GM19467 (cell line): ENCODE data around the gene AKT1S1.

Experiments
- ATAC-seq: cut with Tn5 transposase; IDR thresholded peaks from one replicate; pipeline ENCODE4 v1.9.1; 2021; ENCODE audit warnings: mild to moderate bottlenecking, moderate library complexity; ENCODE audit not compliant: unreplicated experiment

AKT1S1 gene

DNA sequence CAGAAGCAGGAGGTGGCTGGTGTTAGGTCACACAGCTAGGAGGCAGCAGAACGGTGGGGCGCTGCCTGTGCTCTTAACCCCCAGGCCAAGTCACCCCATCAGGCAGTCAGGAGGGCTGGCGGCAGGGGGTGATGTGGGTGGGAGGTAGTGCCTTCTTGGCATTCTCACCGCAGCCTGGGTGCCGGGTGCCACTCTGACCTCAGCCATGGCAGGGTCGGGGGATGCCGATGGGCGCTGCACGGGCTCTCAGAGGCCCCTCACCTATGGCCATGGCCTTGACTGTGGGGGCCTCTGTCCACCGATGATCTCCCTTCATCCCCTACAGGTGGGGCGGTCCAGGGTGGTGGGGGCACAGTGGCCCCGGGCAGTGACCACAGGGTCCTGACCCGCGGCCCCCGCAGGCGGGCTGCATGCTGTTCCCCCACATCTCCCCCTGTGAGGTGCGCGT lies 20.6 kb downstream of the AKT1S1 start:
- no peak for ATAC-seq

DNA sequence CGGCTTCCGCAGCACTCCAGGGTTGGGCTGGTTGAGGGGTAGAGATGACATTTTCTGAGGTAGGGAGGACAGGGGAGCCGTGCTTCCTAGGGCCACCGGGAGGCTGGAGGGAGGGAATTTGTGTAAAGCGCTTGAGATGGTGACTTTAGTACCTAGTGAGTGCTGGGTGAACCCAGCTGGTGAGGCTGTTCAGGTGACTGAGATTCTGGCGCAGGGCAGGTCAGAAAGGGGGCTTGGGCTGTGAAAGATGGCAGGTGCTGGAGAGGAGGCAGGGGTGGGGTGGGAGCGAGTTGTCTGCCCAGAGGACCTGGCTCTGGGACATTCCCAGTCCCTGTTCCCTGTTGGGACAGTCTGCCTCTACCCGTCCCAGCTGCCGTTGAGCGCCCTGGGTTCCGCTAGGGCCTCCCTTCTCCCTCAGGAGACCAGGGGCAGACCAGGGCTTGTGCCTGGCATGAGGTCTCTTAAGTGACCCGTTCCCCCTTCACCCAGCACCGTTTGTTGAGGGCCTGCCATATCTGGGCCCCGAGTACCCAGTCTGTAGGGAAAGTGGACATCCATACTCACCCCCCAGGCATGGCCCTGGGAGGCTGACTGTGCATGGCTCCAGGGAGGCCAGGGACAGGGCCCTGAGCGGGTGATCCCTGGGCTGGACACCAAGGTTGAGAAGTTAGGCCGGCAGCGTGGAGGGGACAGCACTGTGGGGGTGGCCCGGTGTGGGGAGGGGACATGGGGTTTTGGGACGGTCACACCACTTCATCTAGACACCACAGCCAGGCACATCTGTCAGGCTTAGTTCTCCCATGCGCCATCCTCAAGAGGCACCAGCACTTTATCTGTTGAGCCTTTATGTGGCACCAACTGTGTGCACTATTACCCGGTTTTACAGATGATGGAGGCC lies 21.2 kb downstream of the AKT1S1 start:
- no peak for ATAC-seq

DNA sequence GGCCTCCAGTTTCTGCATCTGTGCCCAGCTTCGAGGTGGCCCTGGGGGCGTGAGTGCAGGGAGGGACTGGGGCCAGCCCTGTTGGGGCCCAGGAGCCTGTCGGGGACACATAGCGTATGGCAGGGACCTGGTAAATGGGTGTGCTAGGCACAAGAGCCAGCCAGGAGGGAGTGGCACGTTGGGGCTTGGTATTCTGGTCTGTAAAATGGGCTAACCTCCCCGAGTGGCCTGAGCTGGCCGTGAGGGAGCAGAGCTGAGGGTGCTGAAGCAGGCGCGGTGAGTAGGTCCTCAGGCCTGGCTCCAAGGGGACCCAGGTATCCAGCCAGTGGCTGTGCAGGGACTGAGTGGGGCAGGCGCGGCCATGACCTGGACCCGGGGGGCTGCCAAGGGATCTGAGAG lies 21.9 kb downstream of the AKT1S1 start:
- no peak for ATAC-seq

DNA sequence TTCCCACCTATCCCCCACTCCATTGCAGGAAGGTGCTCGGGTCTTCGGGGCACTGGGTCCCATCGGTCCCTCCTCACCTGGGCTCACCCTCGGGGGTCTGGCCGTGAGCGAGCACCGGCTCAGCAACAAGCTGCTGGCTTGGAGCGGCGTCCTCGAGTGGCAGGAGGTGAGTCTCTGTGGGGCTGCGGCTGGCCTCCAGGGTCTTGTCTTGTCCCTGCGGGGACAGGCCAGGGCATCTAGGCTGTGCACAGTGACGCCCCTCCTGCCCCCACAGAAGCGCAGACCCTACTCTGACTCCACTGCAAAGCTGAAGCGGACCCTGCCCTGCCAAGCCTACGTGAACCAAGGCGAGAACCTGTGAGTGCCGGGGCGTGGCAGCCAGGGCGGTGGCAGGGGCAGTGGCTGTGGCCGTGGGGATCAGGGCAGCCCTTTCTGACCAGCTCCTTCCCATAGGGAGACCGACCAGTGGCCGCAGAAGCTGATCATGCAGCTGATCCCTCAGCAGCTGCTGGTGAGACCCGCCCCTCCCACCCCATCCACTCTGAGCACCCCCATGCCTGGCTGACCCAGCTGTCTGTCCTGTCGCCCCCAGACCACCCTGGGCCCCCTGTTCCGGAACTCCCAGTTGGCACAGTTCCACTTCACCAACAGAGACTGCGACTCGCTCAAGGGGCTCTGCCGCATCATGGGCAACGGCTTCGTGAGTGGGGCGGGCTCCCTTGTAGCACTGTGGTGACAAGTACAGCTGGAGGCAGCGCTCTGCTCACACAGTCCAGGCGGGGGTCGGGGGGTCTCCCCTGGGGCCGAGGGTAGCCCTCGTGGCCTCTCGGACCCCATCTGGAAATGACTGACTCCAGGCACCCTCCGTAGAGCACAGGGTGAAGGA lies 22.5 kb downstream of the AKT1S1 start:
- ATAC-seq: no peak

DNA sequence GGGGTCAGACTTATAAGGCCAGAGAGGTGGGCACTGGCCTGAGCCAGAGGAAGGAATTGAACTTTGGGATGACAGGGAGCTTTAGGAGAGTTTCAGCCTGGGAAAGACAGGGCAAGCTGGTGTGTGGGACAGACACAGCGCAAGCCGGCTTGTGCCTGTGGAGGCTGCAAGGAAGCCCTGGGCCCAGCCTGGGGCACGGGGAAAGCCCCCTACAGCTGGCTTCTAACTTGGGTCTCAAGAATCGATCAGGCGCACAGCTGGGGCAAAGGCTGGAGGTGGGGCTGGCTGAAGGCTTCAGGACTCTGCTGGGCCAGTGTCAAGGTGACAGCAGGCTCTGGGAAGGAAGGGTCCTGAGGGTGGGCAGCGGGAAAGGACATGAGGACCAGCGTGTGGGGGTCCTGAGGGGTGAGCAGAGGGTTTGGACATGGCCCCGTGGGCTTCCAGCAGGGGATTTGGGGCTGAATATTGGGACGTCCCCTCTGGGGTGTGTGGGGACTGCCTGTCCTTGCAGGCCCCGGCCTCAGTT lies 23.2 kb downstream of the AKT1S1 start:
- no peak for ATAC-seq

DNA sequence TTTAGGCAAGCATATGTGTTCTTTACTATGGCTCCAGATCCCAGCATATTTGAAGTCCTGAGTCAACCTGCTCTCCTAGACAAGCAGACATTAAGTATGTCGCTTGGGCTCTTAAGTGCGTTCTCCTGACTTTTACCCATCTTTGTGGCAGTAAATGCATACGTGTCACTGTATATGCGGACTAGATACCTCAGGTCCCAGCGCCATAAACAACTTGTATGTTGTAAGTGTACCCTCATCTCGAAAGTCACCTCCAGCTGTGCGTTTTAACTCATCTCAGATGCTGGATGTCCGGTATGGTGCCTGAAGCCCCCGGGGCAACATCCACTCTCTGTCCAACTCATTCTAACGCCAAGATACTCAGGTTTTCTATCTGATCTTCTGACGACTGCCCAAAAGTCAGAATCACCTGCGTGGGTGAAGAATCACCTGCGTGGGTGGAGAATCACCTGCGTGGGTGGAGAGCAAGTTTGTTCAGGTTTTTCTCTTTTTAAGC lies 24.5 kb downstream of the AKT1S1 start:
- ATAC-seq: no peak

DNA sequence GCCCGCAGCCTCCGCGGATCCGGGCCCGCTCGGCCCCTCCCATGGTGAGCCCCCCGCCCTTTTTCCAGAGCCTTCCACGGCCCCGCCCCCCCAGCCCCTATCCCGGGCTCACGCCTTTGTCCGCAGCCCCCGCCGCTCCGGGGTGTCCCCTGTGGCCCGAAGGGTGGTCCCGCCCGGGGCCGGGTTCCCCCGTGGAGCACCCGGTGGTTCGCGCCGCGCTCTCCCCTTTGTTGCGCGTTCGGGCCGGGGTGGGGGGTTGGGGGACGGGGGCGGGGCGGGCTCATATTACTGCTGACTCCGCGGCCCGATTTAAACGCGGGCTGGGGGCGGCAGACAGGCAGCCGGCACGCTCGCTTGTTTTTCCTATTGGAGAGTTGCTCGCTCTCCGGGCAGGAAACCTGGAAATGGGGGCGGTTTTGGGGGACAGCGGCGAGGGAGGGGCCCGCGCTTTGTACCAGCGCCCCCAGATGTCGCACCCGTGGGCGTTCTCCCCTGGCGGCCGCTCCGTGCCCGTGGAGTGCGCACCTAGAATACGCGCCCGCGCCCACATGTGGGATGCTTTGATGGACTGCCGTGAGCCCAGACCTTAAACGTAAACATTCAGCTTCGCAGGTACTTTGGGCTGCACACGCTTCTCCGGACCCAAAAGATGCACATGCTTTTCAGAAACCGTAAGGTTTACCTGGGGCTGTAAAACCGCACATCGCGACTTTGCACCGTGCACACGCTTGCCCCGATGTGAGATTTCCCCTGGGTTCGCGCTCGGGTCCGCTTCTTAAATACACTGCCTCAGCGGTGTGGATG lies 25.5 kb downstream of the AKT1S1 start:
- ATAC-seq: no peak

DNA sequence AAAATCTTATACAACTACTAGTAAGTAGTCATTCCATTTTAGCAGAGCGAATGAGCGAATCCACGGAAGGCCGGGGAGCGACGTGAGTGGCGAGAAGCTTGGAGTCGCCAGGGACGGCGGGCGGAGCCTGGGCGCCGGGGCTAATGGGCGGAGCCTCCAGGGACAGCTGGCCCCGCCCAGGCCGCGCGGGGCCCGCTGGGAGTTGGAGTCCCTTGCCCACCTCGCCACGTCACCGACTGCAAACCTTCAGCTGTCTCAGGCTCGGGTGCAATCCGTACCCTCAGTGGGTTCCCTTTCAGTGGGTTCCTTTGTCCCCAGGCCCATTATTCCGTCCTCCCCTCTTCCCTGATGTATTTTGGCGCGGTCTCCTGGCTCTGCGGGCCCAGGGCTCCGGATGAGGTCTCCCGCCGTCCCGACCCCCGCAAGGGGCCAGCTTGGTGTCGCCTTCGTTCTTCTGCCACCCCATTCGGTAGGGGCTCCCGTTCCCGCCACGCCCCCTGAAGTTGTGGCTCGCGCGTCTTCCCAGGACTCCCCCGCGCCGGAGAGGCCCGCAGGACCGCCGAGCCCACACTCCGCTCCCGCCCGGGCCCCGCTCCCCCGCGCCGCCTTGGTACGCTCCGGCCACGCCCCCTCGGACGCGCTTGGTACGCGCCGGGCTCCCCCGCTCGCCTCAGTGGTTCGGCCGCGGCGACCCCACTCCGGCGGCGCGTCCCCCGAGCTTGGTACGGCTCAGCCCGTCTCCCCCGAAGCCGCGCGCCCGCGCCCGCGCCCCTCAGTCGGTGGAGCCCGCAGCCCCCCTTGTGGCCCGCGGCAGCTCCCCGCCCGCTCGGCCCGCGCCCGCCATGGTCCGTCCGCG lies 26.4 kb downstream of the AKT1S1 start, which contains the start of gene PTOV1:
Gene PTOV1, plus strand, starts transcription at position 673 of the 856 bp plus-strand sequence.
- ATAC-seq: peak; percentile 64

DNA sequence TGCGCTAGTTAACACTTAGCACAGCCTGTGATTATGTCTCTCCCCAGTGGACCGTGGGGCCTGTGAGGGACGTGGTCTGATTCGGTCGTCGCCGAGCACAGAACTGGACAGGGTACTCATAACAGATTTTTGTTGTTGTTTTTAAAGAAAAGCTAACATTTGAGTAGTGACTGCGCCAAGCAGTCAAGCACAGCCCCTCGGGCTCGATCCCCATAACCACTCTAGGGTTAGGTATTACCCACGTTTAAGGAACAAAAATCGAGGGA lies 27.0 kb downstream of the AKT1S1 start:
- no peak for ATAC-seq

DNA sequence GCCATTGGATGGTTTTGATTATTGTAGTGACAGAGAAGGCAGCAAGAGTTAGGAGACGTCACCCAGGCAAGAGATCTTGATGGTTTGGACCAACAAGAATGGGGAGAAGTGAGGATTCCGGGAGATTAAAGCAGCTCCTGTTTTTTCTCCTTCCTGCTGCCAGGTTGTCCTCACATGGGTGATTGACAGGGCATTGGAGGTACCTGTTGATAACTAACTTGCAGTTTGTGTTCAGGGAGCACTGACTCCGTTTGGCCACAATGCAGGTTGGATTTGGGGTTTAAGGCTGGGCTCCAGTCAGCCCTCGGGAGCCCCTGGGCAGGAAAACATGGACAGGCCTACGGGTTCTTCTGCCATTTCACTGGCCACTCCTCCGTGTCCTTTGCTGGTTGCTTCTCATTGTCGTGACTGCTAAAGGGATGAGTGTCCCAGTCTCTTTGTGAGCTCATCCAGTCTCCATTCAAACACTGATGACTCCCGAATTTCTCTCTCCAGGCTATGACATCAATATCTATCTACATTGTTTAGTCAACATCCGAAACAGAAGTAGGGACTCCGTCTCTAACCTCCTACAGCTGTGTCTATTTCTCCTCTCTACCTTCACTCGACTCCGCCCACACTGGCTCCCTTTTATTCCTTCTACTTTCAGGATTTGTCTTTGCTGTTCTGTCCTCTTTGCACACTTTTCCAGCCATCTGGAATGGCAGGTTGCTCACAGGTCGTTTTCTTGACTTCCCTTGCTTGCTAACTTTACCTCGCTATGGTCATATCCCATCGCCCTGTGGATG lies 27.5 kb downstream of the AKT1S1 start:
- no peak for ATAC-seq

DNA sequence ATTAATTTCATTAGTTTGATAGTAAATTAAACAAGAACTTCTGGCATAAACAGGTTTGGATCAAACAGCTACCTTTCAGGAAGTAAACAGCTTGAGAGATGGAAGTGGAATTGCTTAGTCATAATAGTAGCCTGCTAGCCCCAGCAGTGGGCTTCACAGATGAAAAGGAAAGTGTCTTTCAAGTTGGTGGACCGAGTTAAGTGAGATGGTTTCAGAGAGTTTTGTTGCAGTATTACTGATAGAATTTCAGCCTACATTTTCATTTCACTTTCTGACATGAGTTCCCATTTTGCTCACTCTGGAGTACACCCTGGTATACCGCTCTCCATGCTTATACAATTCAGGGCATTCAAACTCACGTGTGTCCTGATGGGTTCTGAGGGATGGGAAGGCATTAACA lies 28.2 kb downstream of the AKT1S1 start:
- no peak for ATAC-seq

DNA sequence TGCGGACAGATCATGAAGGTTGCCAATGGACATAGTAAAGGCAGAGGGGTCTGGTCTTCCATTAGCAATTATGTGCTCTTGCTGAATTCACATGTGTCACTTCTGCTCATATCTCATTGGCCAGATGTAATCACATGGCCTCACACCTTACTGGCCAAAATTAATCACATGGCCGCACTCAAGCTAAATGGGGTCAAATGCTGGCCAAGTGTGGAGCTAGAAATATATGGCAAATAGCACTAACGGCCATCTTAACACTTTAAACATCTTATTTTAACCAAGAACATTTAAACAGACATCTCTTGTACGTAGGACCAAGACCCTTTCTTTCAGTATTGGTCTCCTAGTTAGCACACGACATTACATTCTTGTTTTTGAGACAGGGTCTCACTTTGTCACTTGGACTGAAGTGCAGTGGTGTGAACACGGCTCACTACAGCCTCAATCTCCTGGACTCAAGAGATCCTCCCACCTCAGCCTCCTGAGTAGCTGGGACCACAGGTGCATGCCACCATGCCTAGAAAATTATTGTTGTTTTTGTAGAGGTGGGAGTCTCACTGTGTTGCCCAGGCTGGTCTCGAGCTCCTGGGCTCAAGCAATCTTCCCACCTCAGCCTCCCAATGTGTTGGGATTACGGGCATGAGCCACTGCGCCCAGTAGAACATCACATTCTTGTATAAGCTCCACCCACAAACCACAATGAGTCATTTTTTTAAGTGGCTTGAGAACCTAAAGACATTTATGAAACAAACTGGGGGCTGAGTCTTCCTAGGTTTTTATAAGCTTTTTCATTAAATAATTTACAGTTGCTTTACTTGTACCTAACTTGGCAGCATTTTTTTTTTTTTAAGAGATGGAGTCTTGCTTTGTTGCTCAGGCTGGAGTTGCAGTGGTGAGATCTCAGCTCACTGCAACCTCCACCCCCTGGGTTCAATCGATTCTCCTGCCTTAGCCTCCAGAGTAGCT lies 29.1 kb downstream of the AKT1S1 start:
- no peak for ATAC-seq

DNA sequence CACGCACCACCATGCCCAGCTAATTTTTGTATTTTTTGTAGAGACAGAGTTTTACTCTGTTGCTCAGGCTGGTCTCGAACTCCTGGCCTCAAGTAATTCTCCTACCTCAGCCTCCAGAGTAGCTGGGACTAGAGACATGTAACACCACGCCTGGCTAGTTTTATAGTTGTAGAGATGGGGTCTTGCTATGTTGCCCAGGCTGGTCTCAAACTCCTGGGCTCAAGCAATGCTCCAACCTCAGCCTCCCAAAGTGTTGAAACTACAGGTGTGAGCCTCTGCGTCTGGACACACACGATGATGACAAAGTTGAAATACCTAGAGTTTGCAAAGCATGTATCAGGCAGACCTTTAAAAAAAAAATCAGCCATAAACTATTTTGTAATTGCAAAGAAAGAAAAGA lies 30.7 kb downstream of the AKT1S1 start:
- no peak for ATAC-seq

DNA sequence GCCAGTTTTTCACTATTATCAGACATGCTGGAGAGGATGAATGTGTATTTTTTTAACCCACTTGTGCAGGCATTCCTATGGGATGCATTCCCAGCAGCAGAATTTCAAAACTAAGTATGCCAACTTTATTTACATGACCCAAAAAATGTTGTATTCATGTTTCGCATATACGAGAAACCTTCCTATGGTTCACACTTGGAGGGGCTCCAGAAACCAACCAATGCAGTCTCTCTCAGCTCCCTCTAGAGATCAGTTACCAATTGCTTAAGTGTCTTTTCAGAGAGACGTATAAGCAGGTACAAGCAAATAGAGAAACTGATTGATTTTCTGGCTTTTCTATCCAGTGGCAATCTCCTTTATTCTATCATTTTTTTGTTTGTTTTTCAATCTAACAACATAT lies 31.7 kb downstream of the AKT1S1 start:
- no peak for ATAC-seq

DNA sequence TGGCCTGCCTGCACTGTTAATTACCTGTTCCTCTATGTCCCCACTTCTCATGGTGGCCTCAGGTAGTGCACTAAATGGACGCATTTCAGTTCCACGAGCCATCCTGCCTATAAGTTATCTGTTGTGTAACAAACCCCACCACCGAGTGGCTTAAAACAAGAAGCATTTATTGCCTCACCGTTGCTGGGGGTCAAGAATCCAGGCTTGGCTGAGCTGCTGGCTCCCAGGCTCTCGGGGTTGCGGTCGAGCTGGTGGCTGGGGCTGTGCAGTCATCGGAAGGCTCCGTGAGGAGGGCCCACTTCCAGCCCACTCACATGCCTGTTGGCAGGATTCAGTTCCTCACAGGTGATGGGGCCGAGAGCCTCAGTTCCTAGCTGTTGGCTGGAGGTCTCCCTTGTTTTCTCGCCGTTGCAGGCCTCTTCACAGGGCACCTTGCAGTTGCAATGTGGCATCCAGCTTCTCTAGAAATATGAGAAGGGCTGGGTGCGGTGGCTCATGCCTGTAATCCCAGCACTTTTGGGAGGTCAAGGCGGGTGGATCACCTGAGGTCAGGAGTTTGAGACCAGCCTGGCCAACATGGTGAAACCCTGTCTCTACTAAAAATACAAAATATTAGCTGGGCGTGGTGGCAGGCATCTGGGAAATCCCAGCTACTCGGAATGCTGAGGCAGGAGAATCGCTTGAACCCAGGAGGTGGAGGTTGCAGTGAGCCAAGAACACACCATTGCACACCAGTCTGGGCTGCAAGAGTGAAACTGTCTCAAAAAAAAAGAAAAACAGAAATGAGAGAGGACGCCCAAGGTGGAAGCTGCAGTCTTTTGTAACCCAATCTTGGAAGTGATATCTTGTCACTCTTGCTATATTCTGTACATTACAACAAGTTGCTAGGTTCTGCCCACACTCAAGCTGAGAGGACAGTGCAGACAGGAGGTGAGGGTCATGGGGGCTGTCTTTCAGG lies 32.7 kb downstream of the AKT1S1 start:
- no peak for ATAC-seq

DNA sequence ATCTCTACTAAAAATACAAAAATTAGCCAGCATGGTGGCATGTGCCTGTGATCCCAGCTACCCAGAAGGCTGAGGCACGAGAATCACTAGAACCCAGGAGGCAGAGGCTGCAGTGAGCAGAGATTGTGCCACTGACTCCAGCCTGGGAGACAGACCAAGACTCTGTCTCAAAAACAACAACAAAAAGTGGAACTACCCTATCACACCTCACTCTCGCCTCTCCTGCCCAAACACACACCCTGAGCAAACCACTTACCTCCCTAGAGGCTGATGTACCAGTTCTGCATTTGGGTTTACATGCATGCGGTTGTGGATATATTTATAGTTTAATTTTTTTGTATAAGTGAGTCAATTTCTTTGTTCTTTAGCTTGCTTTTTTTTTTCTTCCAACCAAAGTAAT lies 33.9 kb downstream of the AKT1S1 start:
- ATAC-seq: no peak

DNA sequence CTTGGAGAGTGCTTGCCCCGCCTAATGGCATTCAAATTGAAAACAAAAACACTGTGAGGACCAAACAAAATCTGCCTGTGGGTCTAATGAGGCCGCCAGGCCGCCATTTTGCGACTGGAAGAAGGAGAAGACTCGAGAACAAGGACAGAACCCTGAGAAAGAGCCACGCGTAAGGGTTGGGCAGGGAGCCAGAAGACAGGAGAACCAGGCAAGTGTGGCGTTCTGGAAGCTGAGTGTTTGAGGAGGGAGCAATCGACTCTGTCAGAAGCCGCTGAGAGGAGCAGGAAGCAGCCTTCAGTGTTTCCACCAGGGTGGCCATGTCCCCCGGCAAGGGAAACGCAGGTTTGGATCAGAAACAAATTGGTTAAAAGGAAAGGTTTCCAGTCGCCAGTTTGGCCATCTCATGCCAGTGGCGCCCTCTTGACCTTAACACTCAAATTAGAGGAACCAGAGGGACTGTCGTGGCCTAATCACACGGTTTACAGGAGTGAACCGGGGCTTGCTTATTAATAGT lies 36.4 kb downstream of the AKT1S1 start:
- no peak for ATAC-seq
